Naive thymus-derived CD4-positive, alpha-beta T cell (primary cell): Measurements from ENCODE around the gene FGD4. TPM values are rescaled to one million over a fixed set of nuclear protein-coding genes. Genes with fewer than 3 reads are reported as not detected.

Source experiments
- ATAC-seq: fragments of 150-1000 bp; cut with Tn5 transposase; 2 replicates; pipeline ENCODE4 v1.10.0; 2021; ENCODE audit warnings: mild to moderate bottlenecking, moderate library complexity
- CTCF ChIA-PET: fragments of 350-600 bp; sonication (Branson Sonifier 250); formaldehyde crosslinking; loops from one replicate; lab custom pipeline; 2021; ENCODE audit warnings: antibody characterized with exemption; lab: Charles Lee
- POLR2A ChIA-PET: fragments of 350-600 bp; sonication (Branson Sonifier 250); formaldehyde crosslinking; loops from one replicate; lab custom pipeline; 2021; ENCODE audit warnings: antibody characterized with exemption, inconsistent platforms; lab: Charles Lee
- DNase-seq, 9 donors: peaks; one replicate each; pipeline versions ENCODE4 v3.0.0 to v3.0.0-alpha.2; 2020 to 2022; ENCODE audit warnings: mixed read lengths in 1 of 9
- H3K27ac ChIP-seq: one replicate; pipeline ENCODE4 v1.7.0; 2013; ENCODE audit warnings: mild to moderate bottlenecking, low read depth, low read length, moderate library complexity
- H3K27me3 ChIP-seq, 2 donors: one replicate each; pipeline ENCODE4 v1.7.0; 2013; ENCODE audit warnings: low read length in 2 of 2, mild to moderate bottlenecking in 2 of 2, moderate library complexity in 2 of 2; ENCODE audit not compliant: control insufficient read depth in 2 of 2, insufficient read depth in 2 of 2
- H3K36me3 ChIP-seq, 3 experiments: 1 replicate in 2 of 3; 2 replicates in 1 of 3; pipeline ENCODE4 v1.7.0; 2013; ENCODE audit warnings: low read length in 3 of 3, mild to moderate bottlenecking in 3 of 3, moderate library complexity in 1 of 3; ENCODE audit not compliant: insufficient read depth in 3 of 3, control insufficient read depth in 2 of 3
- H3K4me1 ChIP-seq, 2 donors: one replicate each; pipeline ENCODE4 v1.7.0; 2013; ENCODE audit warnings: low read length in 2 of 2, mild to moderate bottlenecking in 2 of 2, moderate library complexity in 1 of 2; ENCODE audit not compliant: control insufficient read depth in 2 of 2, insufficient read depth in 2 of 2
- H3K4me3 ChIP-seq: 2 replicates; pipeline ENCODE4 v1.7.0; 2013; ENCODE audit warnings: mild to moderate bottlenecking, low read length
- H3K9me3 ChIP-seq, 3 experiments: 1 replicate in 2 of 3; 2 replicates in 1 of 3; pipeline ENCODE4 v1.7.0; 2013; ENCODE audit warnings: low read length in 3 of 3; ENCODE audit not compliant: control insufficient read depth in 2 of 3
- H3K27ac Mint-ChIP-seq, 9 donors: one replicate each; pipeline ENCODE4 v1.8.0; 2020 to 2022; ENCODE audit warnings: mixed read lengths in 9 of 9, mild to moderate bottlenecking in 8 of 9, moderate library complexity in 5 of 9, inconsistent platforms in 2 of 9
- H3K27me3 Mint-ChIP-seq, 5 donors: one replicate each; pipeline ENCODE4 v1.8.0; 2021 to 2022; ENCODE audit warnings: mixed read lengths in 5 of 5, mild to moderate bottlenecking in 1 of 5
- H3K36me3 Mint-ChIP-seq, 5 donors: one replicate each; pipeline ENCODE4 v1.8.0; 2020 to 2022; ENCODE audit warnings: mixed read lengths in 5 of 5, mild to moderate bottlenecking in 3 of 5, inconsistent platforms in 1 of 5
- H3K4me1 Mint-ChIP-seq, 7 donors: one replicate each; pipeline ENCODE4 v1.8.0; 2020 to 2022; ENCODE audit warnings: mixed read lengths in 7 of 7, mild to moderate bottlenecking in 3 of 7, inconsistent platforms in 1 of 7
- H3K4me3 Mint-ChIP-seq, 10 donors: one replicate each; pipeline ENCODE4 v1.8.0; 2020 to 2022; ENCODE audit warnings: mild to moderate bottlenecking in 10 of 10, mixed read lengths in 10 of 10, moderate library complexity in 6 of 10, inconsistent platforms in 2 of 10
- H3K9me3 Mint-ChIP-seq, 11 donors: one replicate each; pipeline ENCODE4 v1.8.0; 2020 to 2022; ENCODE audit warnings: mixed read lengths in 11 of 11, mild to moderate bottlenecking in 4 of 11, inconsistent platforms in 1 of 11, moderate library complexity in 1 of 11
- intact Hi-C, 2 donors: fragments of 100-400 bp; cut with micrococcal nuclease; formaldehyde crosslinking; loops; one replicate each; pipeline ENCODE4 v1.15.1; 2023
- polyA plus RNA-seq, 2 donors: library from polyadenylated mRNA; unstranded; fragments of 300-500 nt; fragmentation: Illumina TruSeq; gene quantifications; one replicate each; pipeline ENCODE4 v1.2.3, GENCODE V29; 2021
- total RNA-seq, 6 experiments: library from RNA in 5 of 6; stranded (reverse) in 5 of 6; gene quantifications; 1 replicate in 5 of 6; 2 replicates in 1 of 6; pipeline ENCODE4 v1.2.3 and lab custom pipeline; 2021 to 2026

FGD4 gene
- total and polyA plus RNA-seq, 7 experiments from 2014 or later = 0.12 to 13.7 (median 0.50) TPM; not detected in 1

DNA sequence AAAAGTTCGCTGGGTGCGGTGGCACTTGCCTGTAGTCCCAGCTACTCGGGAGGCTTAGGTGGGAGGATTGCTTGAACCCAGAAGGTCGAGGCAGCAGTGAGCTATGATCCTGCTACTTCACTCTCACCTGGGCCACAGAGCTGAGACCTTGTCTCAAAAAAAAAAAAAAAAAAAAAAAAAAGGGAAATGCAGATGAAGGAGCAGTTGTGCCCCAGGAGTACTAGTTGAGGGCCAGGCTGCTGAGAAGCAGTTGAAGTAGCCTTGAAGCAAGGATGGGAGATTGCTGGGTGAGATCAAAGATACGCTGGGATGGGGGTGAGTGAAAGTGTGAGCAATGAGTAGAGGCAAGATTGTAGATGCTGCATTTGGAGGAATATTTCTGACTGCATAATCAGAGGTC lies 186.3 kb downstream of the FGD4 start:
- peak overlapping the region in 1 of 9 donors; percentile 5 for H3K27ac Mint-ChIP-seq
- H3K4me1 ChIP-seq = peaks cover 0 to 9% of the 10 kb centered on the region in 2 donors
- H3K4me3 Mint-ChIP-seq = peak overlapping the region in 1 of 10 donors; percentile 6
- no peak overlapping the region for H3K27ac ChIP-seq
- POLR2A ChIA-PET = no interaction called here
- H3K36me3 ChIP-seq = no peaks in the 10 kb centered on the region
- CTCF ChIA-PET = no interaction called here
- no peak overlapping the region for H3K4me3 ChIP-seq
- no peak for DNase-seq
- H3K9me3 Mint-ChIP-seq = peaks cover 0 to 12% (median 0%) of the 10 kb centered on the region in 11 donors
- no peaks in the 10 kb centered on the region for H3K27me3 ChIP-seq
- H3K36me3 Mint-ChIP-seq = peaks cover 0 to 22% (median 0%) of the 10 kb centered on the region in 5 donors
- no peak for ATAC-seq
- peaks cover 0 to 3% (median 0%) of the 10 kb centered on the region in 5 donors for H3K27me3 Mint-ChIP-seq
- intact Hi-C loops = loop anchor here in 1 of 2 donors (10.0 kb wide), 3 partner anchors 169 to 1261 kb away; partner anchors contain the start of genes ETFBKMT, SINHCAF and YARS2
- no peaks in the 10 kb centered on the region for H3K9me3 ChIP-seq
- peaks cover 22 to 58% (median 33%) of the 10 kb centered on the region in 7 donors for H3K4me1 Mint-ChIP-seq

DNA sequence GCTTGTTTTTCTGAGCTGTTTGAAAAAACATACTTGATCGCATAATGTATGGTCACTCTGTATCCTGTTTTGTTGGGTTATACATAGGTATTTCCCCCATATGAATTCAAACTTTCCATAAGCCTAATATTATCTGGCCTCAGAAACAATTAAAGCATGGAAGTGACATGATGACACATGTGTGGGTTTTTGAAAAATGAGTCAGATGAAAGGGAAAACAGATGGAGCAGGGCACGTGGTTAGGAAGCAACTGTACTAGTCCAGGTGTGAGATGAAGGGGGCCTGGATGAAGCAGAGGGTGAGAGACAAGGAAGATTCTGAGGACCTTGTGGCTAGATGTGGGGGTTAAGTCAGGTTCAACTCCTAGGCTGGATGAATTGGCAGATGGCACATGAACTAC lies 187.0 kb downstream of the FGD4 start:
- ATAC-seq (no peak), DNase-seq (no peak)
- Mint-ChIP-seq H3K27me3 (no peaks in the 10 kb centered on the region), H3K4me1 (peaks cover 22 to 58% (median 33%) of the 10 kb centered on the region in 7 donors), H3K27ac (peak overlapping the region in 3 of 9 donors; percentile 1 to 63 (median 40)), H3K9me3 (peaks cover 0 to 12% (median 0%) of the 10 kb centered on the region in 11 donors), H3K4me3 (peak overlapping the region in 2 of 10 donors; percentile 3 to 46), H3K36me3 (peaks cover 0 to 22% (median 0%) of the 10 kb centered on the region in 5 donors)
- POLR2A ChIA-PET = no interaction called here
- Histone ChIP-seq H3K27me3 (no peaks in the 10 kb centered on the region), H3K36me3 (no peaks in the 10 kb centered on the region), H3K4me1 (peaks cover 0 to 9% of the 10 kb centered on the region in 2 donors), H3K4me3 (no peak overlapping the region), H3K9me3 (no peaks in the 10 kb centered on the region), H3K27ac (no peak overlapping the region)
- intact Hi-C loops = loop anchor here in 1 of 2 donors (10.0 kb wide), 3 partner anchors 168 to 1262 kb away; partner anchors contain the start of genes ETFBKMT, SINHCAF and YARS2
- CTCF ChIA-PET = no interaction called here

DNA sequence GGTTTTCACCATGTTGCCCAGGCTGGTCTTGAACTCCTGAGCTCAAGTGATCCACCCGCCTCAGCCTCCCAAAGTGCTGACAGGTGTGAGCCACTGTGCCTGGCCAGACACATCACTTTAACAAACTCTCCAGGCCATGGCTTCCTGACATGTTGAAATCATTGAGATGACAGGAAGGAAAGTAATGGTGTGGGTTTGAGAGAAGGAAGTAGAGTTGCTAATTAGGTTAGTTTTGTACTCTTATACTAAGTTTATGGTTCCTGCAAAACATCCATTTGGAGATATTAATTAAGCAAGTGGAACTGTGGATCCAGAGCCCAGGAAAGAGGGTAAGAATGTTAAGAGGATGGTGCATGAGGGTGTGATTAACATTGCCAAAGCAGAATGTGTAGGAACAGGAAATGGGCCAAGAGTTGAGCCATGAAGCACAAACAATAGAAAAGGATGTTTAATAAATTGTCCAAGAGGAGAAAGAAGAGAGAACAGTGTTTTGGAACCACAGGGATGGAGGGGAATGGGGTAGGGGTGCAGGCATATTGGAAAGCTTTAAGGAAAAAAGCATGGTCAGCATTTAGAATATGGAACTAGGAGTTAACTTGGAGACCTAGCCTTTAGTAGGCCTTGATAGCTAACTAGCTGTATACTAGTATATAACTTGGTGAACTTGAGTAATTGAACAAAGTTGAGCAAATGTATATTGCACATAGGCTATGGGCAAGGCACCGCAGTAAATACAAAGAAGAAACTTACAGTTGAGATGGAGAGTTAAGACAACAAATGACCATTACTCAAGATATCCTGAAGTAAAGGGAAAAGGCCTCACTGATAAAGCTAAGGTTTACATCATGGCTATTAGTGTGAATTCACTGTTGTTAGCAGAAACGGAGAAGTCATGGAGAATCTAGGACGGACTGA lies 188.5 kb downstream of the FGD4 start:
- peaks cover 21 to 52% (median 33%) of the 10 kb centered on the region in 7 donors for H3K4me1 Mint-ChIP-seq
- ATAC-seq (no peak), DNase-seq (no peak)
- no peaks in the 10 kb centered on the region for H3K9me3 ChIP-seq
- H3K36me3 Mint-ChIP-seq = peaks cover 0 to 22% (median 0%) of the 10 kb centered on the region in 5 donors
- H3K4me3 ChIP-seq = no peak overlapping the region
- peak overlapping the region in 4 of 10 donors; percentile 19 to 58 (median 35) for H3K4me3 Mint-ChIP-seq
- H3K27ac Mint-ChIP-seq = peak overlapping the region in 7 of 9 donors; percentile 43 to 87 (median 54)
- no peaks in the 10 kb centered on the region for H3K36me3 ChIP-seq
- H3K27ac ChIP-seq = no peak overlapping the region
- H3K27me3 Mint-ChIP-seq = no peaks in the 10 kb centered on the region
- peaks cover 0 to 9% of the 10 kb centered on the region in 2 donors for H3K4me1 ChIP-seq
- H3K9me3 Mint-ChIP-seq = peaks cover 0 to 12% (median 0%) of the 10 kb centered on the region in 11 donors
- intact Hi-C loops = loop anchor here in 1 of 2 donors (10.0 kb wide), 3 partner anchors 167 to 1263 kb away; partner anchors contain the start of genes ETFBKMT, SINHCAF and YARS2
- ChIA-PET POLR2A (no interaction called here), CTCF (interaction anchor here (0.6 kb wide), 1 partner anchor 56 kb away, joined by 4 read pairs; no protein-coding TSS in a partner anchor)
- no peaks in the 10 kb centered on the region for H3K27me3 ChIP-seq

DNA sequence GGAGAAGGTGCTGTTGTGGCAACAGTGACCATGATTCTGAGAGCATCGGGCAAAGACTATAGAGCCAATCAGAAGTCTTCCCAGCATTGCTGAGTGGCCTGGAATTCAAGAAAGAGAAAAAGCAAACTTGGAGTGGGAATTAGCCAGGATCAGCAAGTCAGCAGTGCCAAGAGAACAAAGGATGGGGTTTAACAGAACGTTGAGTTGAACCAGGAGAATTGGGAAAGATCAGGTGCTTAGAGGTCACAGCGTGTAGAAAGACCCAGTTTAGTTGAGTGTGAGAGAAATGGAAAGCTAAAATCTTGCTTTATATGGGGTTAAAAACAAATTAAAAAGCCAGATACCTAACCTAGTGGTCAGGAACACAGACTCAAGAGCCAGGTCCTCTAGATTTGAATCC lies 189.2 kb downstream of the FGD4 start:
- H3K27me3 ChIP-seq = no peaks in the 10 kb centered on the region
- DNase-seq = no peak
- intact Hi-C loops = loop anchor here in 1 of 2 donors (1.0 to 10.0 kb wide), 4 partner anchors 16 to 1264 kb away; partner anchors contain the start of genes ETFBKMT, SINHCAF and YARS2
- H3K9me3 Mint-ChIP-seq = peaks cover 0 to 12% (median 0%) of the 10 kb centered on the region in 11 donors
- peak overlapping the region; percentile 4 to 83 (median 53) for H3K27ac Mint-ChIP-seq
- CTCF ChIA-PET = no interaction called here
- no peak overlapping the region for H3K4me3 ChIP-seq
- H3K4me1 ChIP-seq = peaks cover 0 to 9% of the 10 kb centered on the region in 2 donors
- H3K4me1 Mint-ChIP-seq = peaks cover 21 to 51% (median 33%) of the 10 kb centered on the region in 7 donors
- H3K36me3 Mint-ChIP-seq = peaks cover 0 to 22% (median 0%) of the 10 kb centered on the region in 5 donors
- H3K4me3 Mint-ChIP-seq = peak overlapping the region in 5 of 10 donors; percentile 5 to 58 (median 39)
- no peaks in the 10 kb centered on the region for H3K27me3 Mint-ChIP-seq
- no peak overlapping the region for H3K27ac ChIP-seq
- ATAC-seq = no peak
- POLR2A ChIA-PET = no interaction called here
- H3K36me3 ChIP-seq = no peaks in the 10 kb centered on the region
- no peaks in the 10 kb centered on the region for H3K9me3 ChIP-seq

DNA sequence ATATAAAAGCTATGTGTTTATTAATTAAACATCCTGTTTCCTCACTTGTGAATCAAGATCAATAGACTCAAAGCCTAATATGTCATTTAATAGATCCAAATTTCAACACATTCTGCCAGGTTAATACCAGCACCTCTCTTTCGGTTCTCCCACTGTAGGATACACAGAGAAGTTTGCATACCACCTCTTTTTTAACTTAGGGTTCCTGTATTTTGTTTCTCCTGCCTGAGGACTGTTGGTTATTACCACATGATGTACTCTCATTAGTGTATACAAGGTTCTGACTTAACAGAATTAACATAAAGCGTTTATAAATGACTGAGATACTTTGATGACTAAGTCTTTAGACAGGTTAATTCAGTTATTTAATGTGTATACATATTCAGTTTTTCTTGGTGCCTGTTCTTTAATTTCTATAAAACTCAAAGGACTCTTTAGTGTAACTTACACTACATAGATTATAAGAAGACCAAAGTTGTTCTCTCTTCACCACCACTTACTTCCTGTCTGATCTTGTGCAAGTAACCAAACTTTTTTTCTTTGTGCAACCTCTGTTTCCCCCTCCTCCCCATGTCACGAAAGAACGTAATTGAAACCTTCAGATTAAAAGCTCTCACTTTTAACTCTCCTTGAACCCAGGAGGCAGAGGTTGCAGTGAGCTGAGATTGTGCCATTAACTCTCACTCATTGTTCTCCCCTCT lies 190.0 kb downstream of the FGD4 start:
- Histone ChIP-seq H3K27ac (no peak overlapping the region), H3K9me3 (no peaks in the 10 kb centered on the region), H3K4me1 (peaks cover 0 to 9% of the 10 kb centered on the region in 2 donors), H3K27me3 (no peaks in the 10 kb centered on the region), H3K4me3 (no peak overlapping the region), H3K36me3 (no peaks in the 10 kb centered on the region)
- ATAC-seq (peak; percentile 72), DNase-seq (peak in 5 of 9 donors; percentile 5 to 36 (median 19))
- H3K36me3 Mint-ChIP-seq = peaks cover 0 to 22% (median 0%) of the 10 kb centered on the region in 5 donors
- peak overlapping the region in 8 of 10 donors; percentile 1 to 58 (median 42) for H3K4me3 Mint-ChIP-seq
- ChIA-PET CTCF (no interaction called here), POLR2A (interaction anchor here (1.0 kb wide), 1 partner anchor 90 kb away, joined by 3 read pairs; the partner anchor contains the start of gene DNM1L)
- peaks cover 21 to 46% (median 33%) of the 10 kb centered on the region in 7 donors for H3K4me1 Mint-ChIP-seq
- peaks cover 0 to 12% (median 0%) of the 10 kb centered on the region in 11 donors for H3K9me3 Mint-ChIP-seq
- H3K27ac Mint-ChIP-seq = peak overlapping the region; percentile 7 to 83 (median 46)
- intact Hi-C loops = loop anchor here in 1 of 2 donors (1.0 to 10.0 kb wide), 4 partner anchors 15 to 1265 kb away; partner anchors contain the start of genes ETFBKMT, SINHCAF and YARS2
- H3K27me3 Mint-ChIP-seq = no peaks in the 10 kb centered on the region

- H3K4me1 ChIP-seq = no peaks in the 10 kb centered on the region
- H3K4me3 ChIP-seq = no peak overlapping the region
- H3K36me3 Mint-ChIP-seq = no peaks in the 10 kb centered on the region
- no peaks in the 10 kb centered on the region for H3K36me3 ChIP-seq
- no peak overlapping the region for H3K27ac ChIP-seq
- CTCF ChIA-PET = no interaction called here
- H3K4me1 Mint-ChIP-seq = peaks cover 0 to 9% (median 3%) of the 10 kb centered on the region in 7 donors
- ATAC-seq (no peak), DNase-seq (no peak)
- no peaks in the 10 kb centered on the region for H3K27me3 Mint-ChIP-seq
- intact Hi-C loops = no loop called here
- H3K9me3 ChIP-seq = no peaks in the 10 kb centered on the region
- no peak overlapping the region for H3K27ac Mint-ChIP-seq
- no peak overlapping the region for H3K4me3 Mint-ChIP-seq
- POLR2A ChIA-PET = no interaction called here
- no peaks in the 10 kb centered on the region for H3K27me3 ChIP-seq
- no peaks in the 10 kb centered on the region for H3K9me3 Mint-ChIP-seq
These were observed 195.9 kb downstream of the FGD4 start for GRCh38 chr12:32595251-32595650.
